Effector memory CD4-positive, alpha-beta T cell (primary cell): ENCODE measurements around the gene TTI1.

ENCODE experiments used
- DNase-seq, 3 donors: peaks; one replicate each; pipeline ENCODE4 v3.0.0-alpha.2; 2020
- H3K27ac ChIP-seq: 2 replicates; pipeline ENCODE4 v1.7.0; 2013; ENCODE audit warnings: mild to moderate bottlenecking, low read length, moderate library complexity; ENCODE audit not compliant: insufficient read depth, poor library complexity, severe bottlenecking
- H3K27me3 ChIP-seq: replicated peaks from 2 replicates; pipeline ENCODE4 v1.7.0; 2013; ENCODE audit warnings: mild to moderate bottlenecking, low read length; ENCODE audit not compliant: insufficient read depth, control insufficient read depth, poor library complexity, severe bottlenecking
- H3K36me3 ChIP-seq: 2 replicates; pipeline ENCODE4 v1.7.0; 2013; ENCODE audit warnings: mild to moderate bottlenecking, low read length, moderate library complexity; ENCODE audit not compliant: control insufficient read depth, insufficient read depth
- H3K4me1 ChIP-seq: 2 replicates; pipeline ENCODE4 v1.7.0; 2013; ENCODE audit warnings: low read length, mild to moderate bottlenecking; ENCODE audit not compliant: control insufficient read depth, insufficient read depth, poor library complexity, severe bottlenecking
- H3K4me3 ChIP-seq: 2 replicates; pipeline ENCODE4 v1.7.0; 2013; ENCODE audit warnings: low read length, low read depth, mild to moderate bottlenecking; ENCODE audit not compliant: insufficient read depth, poor library complexity, severe bottlenecking
- H3K9me3 ChIP-seq: 2 replicates; pipeline ENCODE4 v1.7.0; 2013; ENCODE audit warnings: mild to moderate bottlenecking, low read length, moderate library complexity; ENCODE audit not compliant: control insufficient read depth
- total RNA-seq, 3 donors: gene quantifications; one replicate each; lab custom pipeline; 2026; lab: John Stamatoyannopoulos, UW

Gene TTI1
- 25.4 to 31.9 (median 25.9) reads per million in 3 donors for total RNA-seq

- H3K4me3 ChIP-seq: peak within 1 kb of the TSS; percentile 94
- H3K4me1 ChIP-seq: peaks cover 30% of the 10 kb centered on the region
- peak within 1 kb of the TSS; percentile 99 for H3K27ac ChIP-seq
- H3K27me3 ChIP-seq: no peaks in the 10 kb centered on the region
- H3K36me3 ChIP-seq: no peaks in the 10 kb centered on the region
- no peaks in the 10 kb centered on the region for H3K9me3 ChIP-seq
- peak; percentile 74 to 84 (median 81) for DNase-seq
These were observed at the start of gene TTI1, which contains the start of gene RPRD1B for GRCh38 chr20:38033330-38034107. TTI1 (minus strand) TSS chr20:38033456; CDS start chr20:38013816, 19,640 bp downstream. RPRD1B (plus strand) TSS chr20:38033746; CDS start chr20:38033948, 202 bp downstream.

- Histone ChIP-seq H3K9me3 (no peaks in the 10 kb centered on the region), H3K27ac (no peak overlapping the region), H3K4me1 (no peaks in the 10 kb centered on the region), H3K27me3 (no peaks in the 10 kb centered on the region), H3K4me3 (no peak overlapping the region), H3K36me3 (peaks cover 63% of the 10 kb centered on the region)
- DNase-seq: no peak
These were observed 49.6 kb upstream of the TTI1 start for GRCh38 chr20:38082894-38083293.

- no peaks in the 10 kb centered on the region for H3K27me3 ChIP-seq
- H3K4me3 ChIP-seq: no peak overlapping the region
- no peak for DNase-seq
- H3K27ac ChIP-seq: no peak overlapping the region
- no peaks in the 10 kb centered on the region for H3K4me1 ChIP-seq
- peaks cover 59% of the 10 kb centered on the region for H3K36me3 ChIP-seq
- H3K9me3 ChIP-seq: no peaks in the 10 kb centered on the region
These were observed 48.3 kb upstream of the TTI1 start for GRCh38 chr20:38081575-38081974.

- Histone ChIP-seq H3K4me1 (no peaks in the 10 kb centered on the region), H3K27ac (no peak overlapping the region), H3K4me3 (no peak overlapping the region), H3K9me3 (no peaks in the 10 kb centered on the region), H3K36me3 (peaks cover 40% of the 10 kb centered on the region), H3K27me3 (no peaks in the 10 kb centered on the region)
- no peak for DNase-seq
These were observed 46.1 kb upstream of the TTI1 start for GRCh38 chr20:38079353-38079752.

- no peak for DNase-seq
- H3K27ac ChIP-seq: no peak overlapping the region
- H3K36me3 ChIP-seq: peaks cover 28% of the 10 kb centered on the region
These were observed 44.8 kb upstream of the TTI1 start for GRCh38 chr20:38078084-38078483.

GRCh38 chr20:38076548-38076947, 43.3 kb upstream of the TTI1 start:
- no peak overlapping the region for H3K27ac ChIP-seq
- no peak for DNase-seq

More at GRCh38 chr20:38078084-38078483, 44.8 kb upstream of the TTI1 start:
- Histone ChIP-seq H3K27me3 (no peaks in the 10 kb centered on the region), H3K4me3 (no peak overlapping the region), H3K9me3 (no peaks in the 10 kb centered on the region), H3K4me1 (no peaks in the 10 kb centered on the region)

GRCh38 chr20:38075161-38075998, 42.1 kb upstream of the TTI1 start:
- Histone ChIP-seq H3K27ac (no peak overlapping the region), H3K4me3 (no peak overlapping the region), H3K36me3 (peaks cover 35% of the 10 kb centered on the region), H3K27me3 (no peaks in the 10 kb centered on the region), H3K4me1 (no peaks in the 10 kb centered on the region), H3K9me3 (no peaks in the 10 kb centered on the region)
- DNase-seq: no peak

More at GRCh38 chr20:38076548-38076947, 43.3 kb upstream of the TTI1 start:
- H3K36me3 ChIP-seq: peaks cover 26% of the 10 kb centered on the region
- no peaks in the 10 kb centered on the region for H3K9me3 ChIP-seq
- no peak overlapping the region for H3K4me3 ChIP-seq
- no peaks in the 10 kb centered on the region for H3K4me1 ChIP-seq
- no peaks in the 10 kb centered on the region for H3K27me3 ChIP-seq

- Histone ChIP-seq H3K27ac (no peak overlapping the region), H3K4me3 (no peak overlapping the region), H3K4me1 (no peaks in the 10 kb centered on the region), H3K36me3 (peaks cover 44% of the 10 kb centered on the region), H3K27me3 (no peaks in the 10 kb centered on the region), H3K9me3 (no peaks in the 10 kb centered on the region)
- DNase-seq: no peak
These were observed 40.2 kb upstream of the TTI1 start for GRCh38 chr20:38073307-38074071.

- DNase-seq: no peak
- Histone ChIP-seq H3K27ac (no peak overlapping the region), H3K9me3 (no peaks in the 10 kb centered on the region), H3K36me3 (peaks cover 44% of the 10 kb centered on the region), H3K27me3 (no peaks in the 10 kb centered on the region), H3K4me3 (no peak overlapping the region), H3K4me1 (no peaks in the 10 kb centered on the region)
These were observed 39.6 kb upstream of the TTI1 start for GRCh38 chr20:38072898-38073297.
